DOHH2 (cell line): Measurements from ENCODE around the gene PRSS12.

ENCODE experiments used
- CTCF ChIP-seq: fragments of 200-600 bp; sonication (generic); IDR thresholded peaks from one replicate; pipeline ENCODE4 v1.5.1; 2014; ENCODE audit warnings: antibody characterized with exemption, mild to moderate bottlenecking, low read depth, low read length; ENCODE audit not compliant: poor library complexity, severe bottlenecking
- EZH2phosphoT487 ChIP-seq: fragments of 200-600 bp; sonication (generic); IDR thresholded peaks from 2 replicates; pipeline ENCODE4 v1.6.1; 2017; ENCODE audit warnings: borderline replicate concordance, mild to moderate bottlenecking, antibody characterized with exemption, low read length, moderate library complexity, mixed read lengths

DNA sequence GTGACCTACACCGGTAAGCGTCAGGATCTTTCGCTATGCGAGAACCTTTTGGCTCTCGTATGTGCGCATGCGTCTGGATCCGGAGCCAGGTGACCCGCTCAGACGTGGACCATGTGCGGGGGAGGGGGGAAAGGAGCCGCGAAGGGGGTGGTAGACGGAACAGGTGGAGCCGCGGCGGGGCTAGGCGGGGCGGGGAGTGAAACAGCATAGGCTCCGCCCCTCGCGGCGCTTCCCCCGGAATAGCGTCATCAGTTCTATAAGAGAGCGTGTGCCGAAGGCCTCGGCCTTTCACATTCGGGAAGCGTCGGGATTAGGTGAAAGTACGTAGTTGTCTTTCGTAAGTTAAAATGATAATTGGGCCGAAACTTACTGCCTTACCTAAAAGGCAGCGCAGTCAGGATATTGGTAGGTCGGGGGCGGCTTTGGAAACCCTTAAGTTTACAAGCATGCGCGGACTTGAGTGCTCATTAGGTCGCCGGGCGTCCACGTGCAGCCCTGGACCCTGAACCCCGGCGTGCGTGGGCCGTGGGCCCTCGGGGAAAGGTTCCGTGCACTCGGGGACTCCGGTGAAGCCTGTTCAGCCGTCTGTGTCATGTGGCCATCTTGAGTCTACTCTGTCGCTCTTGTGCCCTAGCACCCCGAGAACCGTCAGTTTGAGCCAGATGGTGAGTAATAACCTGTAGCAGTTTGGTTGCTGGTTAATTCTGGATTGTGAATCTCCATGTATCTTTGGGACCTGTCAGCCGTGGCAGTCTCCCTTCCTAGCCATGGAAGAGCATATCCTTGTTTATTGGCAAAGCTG, 74.1 kb downstream of the PRSS12 start:
- TF ChIP-seq CTCF (no peak), EZH2phosphoT487 (no peak)
